ENCODE measurements around the gene GFI1B.
"Not testable (repeated sequence)": the region's sequence is repeated elsewhere in the genome, so short reads cannot be mapped to it uniquely, and the experiment has no call there.

GFI1B gene

DNA sequence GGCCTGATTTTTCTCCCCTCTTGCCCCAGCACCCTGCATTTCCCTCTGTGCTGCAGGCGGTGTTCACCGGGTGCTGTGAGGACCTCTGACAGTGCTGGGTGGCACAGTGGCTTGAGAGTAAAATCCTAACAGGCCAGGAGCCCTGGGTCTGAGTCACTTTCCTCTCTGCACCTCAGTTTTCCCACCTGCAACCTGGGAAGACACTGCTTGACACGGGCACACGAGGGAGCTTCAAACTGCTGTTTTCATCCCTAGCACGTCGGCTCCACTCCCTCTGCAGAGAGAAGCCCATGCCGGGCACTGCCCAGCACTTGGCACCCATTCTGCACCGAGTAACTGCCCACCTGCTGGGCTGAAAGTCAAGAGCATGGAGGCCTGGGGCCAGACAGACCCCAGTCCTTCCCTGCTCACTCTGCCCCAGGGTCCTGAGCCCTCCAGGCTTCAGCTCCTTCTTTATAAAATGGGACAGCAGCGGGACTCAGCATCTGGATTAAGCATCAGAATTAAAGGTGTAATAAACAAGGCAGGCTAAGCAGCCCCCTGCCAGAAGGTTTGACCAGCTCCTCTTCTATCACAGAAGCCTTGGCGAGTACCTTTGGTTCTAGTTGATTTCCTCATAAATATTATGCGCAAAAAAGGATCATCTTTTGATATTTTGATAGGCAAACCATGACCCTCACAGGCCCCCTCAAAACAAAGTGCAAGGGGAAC lies 5.2 kb downstream of the GFI1B start:
- Mint-ChIP-seq H3K9me3 (ENCODE audit: low read depth) (no peaks in the 10 kb centered on the region), H3K36me3 (no peaks in the 10 kb centered on the region), H3K27me3 (peaks cover 28% of the 10 kb centered on the region), H3K4me1 (ENCODE audit: low read depth) (peaks cover 6% of the 10 kb centered on the region), H3K4me3 (no peak overlapping the region), H3K27ac (no peak overlapping the region)

GRCh38 chr9:132984202-132985070 lies 5.9 kb downstream of the GFI1B start:
- Mint-ChIP-seq H3K9me3 (ENCODE audit: low read depth) (no peaks in the 10 kb centered on the region), H3K4me1 (ENCODE audit: low read depth) (peaks cover 3% of the 10 kb centered on the region), H3K27ac (no peak overlapping the region), H3K27me3 (peaks cover 24% of the 10 kb centered on the region), H3K4me3 (no peak overlapping the region), H3K36me3 (no peaks in the 10 kb centered on the region)

GRCh38 chr9:132985071-132985350 lies 6.5 kb downstream of the GFI1B start:
- H3K36me3 Mint-ChIP-seq = no peaks in the 10 kb centered on the region
- no peaks in the 10 kb centered on the region for H3K9me3 Mint-ChIP-seq (ENCODE audit: low read depth)
- H3K4me3 Mint-ChIP-seq = no peak overlapping the region
- peaks cover 20% of the 10 kb centered on the region for H3K27me3 Mint-ChIP-seq
- H3K27ac Mint-ChIP-seq = no peak overlapping the region
- H3K4me1 Mint-ChIP-seq (ENCODE audit: low read depth) = no peaks in the 10 kb centered on the region

- no peaks in the 10 kb centered on the region for H3K4me1 Mint-ChIP-seq (ENCODE audit: low read depth)
- no peaks in the 10 kb centered on the region for H3K9me3 Mint-ChIP-seq (ENCODE audit: low read depth)
- H3K36me3 Mint-ChIP-seq = no peaks in the 10 kb centered on the region
- H3K4me3 Mint-ChIP-seq = no peak overlapping the region
- no peak overlapping the region for H3K27ac Mint-ChIP-seq
- peaks cover 18% of the 10 kb centered on the region for H3K27me3 Mint-ChIP-seq
Observed at GRCh38 chr9:132985489-132985888, 7.0 kb downstream of the GFI1B start.

DNA sequence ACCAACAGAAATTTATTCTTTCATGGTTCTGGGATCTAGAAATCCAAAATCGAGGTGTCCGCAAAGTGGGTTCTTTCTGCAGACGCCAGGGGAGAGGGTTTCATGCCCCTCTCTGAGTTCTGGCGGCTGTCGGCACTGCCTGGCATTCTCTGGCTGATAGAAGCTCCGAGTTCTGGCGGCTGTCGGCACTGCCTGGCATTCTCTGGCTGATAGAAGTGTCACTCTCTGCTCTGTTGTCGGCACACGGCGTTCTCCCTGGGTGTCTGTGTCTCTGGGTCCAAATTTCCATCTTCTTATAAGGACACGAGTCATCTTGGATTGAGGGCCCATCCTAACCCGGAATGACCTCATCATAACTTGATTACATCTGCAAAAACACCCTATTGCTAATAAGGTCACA lies 7.6 kb downstream of the GFI1B start:
- H3K36me3 Mint-ChIP-seq = no peaks in the 10 kb centered on the region
- no peaks in the 10 kb centered on the region for H3K4me1 Mint-ChIP-seq (ENCODE audit: low read depth)
- no peak overlapping the region for H3K4me3 Mint-ChIP-seq
- no peaks in the 10 kb centered on the region for H3K9me3 Mint-ChIP-seq (ENCODE audit: low read depth)
- H3K27me3 Mint-ChIP-seq = peaks cover 14% of the 10 kb centered on the region
- H3K27ac Mint-ChIP-seq = no peak overlapping the region

GRCh38 chr9:132986640-132987620 lies 8.4 kb downstream of the GFI1B start:
- H3K27me3 Mint-ChIP-seq = peaks cover 13% of the 10 kb centered on the region
- H3K36me3 Mint-ChIP-seq = no peaks in the 10 kb centered on the region
- H3K27ac Mint-ChIP-seq = no peak overlapping the region
- H3K4me3 Mint-ChIP-seq = no peak overlapping the region
- H3K4me1 Mint-ChIP-seq (ENCODE audit: low read depth) = no peaks in the 10 kb centered on the region
- H3K9me3 Mint-ChIP-seq (ENCODE audit: low read depth) = no peaks in the 10 kb centered on the region

GRCh38 chr9:132988244-132989013 lies 9.9 kb downstream of the GFI1B start:
- peaks cover 13% of the 10 kb centered on the region for H3K27me3 Mint-ChIP-seq
- no peaks in the 10 kb centered on the region for H3K9me3 Mint-ChIP-seq (ENCODE audit: low read depth)
- H3K4me1 Mint-ChIP-seq (ENCODE audit: low read depth) = no peaks in the 10 kb centered on the region
- H3K36me3 Mint-ChIP-seq = no peaks in the 10 kb centered on the region
- H3K4me3 Mint-ChIP-seq = no peak overlapping the region
- no peak overlapping the region for H3K27ac Mint-ChIP-seq

GRCh38 chr9:132989014-132989310 lies 10.5 kb downstream of the GFI1B start:
- Mint-ChIP-seq H3K36me3 (no peaks in the 10 kb centered on the region), H3K27me3 (peaks cover 13% of the 10 kb centered on the region), H3K4me1 (ENCODE audit: low read depth) (no peaks in the 10 kb centered on the region), H3K27ac (no peak overlapping the region), H3K9me3 (ENCODE audit: low read depth) (no peaks in the 10 kb centered on the region), H3K4me3 (no peak overlapping the region)

DNA sequence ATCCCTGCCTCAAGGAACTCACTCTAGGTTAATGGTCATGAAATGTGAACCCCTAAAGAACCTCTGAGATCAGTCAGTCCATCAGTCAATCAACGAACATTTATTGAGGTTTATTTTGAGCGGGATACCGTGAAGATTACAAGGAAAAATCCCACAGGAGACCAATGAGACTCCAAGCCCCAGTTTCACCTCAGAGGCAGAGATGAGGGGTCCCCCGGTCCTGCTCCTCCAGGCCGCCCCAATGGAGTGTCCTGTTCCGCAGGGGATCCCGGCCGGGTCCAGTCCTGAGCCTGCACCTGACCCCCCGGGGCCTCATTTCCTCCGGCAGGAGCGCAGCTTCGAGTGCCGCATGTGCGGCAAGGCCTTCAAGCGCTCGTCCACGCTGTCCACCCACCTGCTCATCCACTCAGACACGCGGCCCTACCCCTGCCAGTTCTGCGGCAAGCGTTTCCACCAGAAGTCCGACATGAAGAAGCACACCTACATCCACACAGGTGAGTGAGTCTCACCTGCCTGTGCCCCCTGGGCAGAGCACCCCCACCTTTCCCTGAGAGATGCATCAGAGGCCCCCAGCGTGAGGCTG lies 11.0 kb downstream of the GFI1B start:
- Mint-ChIP-seq H3K9me3 (ENCODE audit: low read depth) (no peaks in the 10 kb centered on the region), H3K27me3 (peaks cover 15% of the 10 kb centered on the region), H3K4me3 (no peak overlapping the region), H3K36me3 (no peaks in the 10 kb centered on the region), H3K4me1 (ENCODE audit: low read depth) (peaks cover 3% of the 10 kb centered on the region), H3K27ac (no peak overlapping the region)

GRCh38 chr9:132989998-132990557 lies 11.6 kb downstream of the GFI1B start:
- not testable (repeated sequence) for H3K4me3 Mint-ChIP-seq; H3K9me3 Mint-ChIP-seq (ENCODE audit: low read depth); H3K4me1 Mint-ChIP-seq (ENCODE audit: low read depth); H3K27ac Mint-ChIP-seq; H3K36me3 Mint-ChIP-seq
- H3K27me3 Mint-ChIP-seq = peaks cover 16% of the 10 kb centered on the region

GRCh38 chr9:132990781-132991180 lies 12.3 kb downstream of the GFI1B start:
- no peak overlapping the region for H3K4me3 Mint-ChIP-seq
- no peaks in the 10 kb centered on the region for H3K36me3 Mint-ChIP-seq
- no peaks in the 10 kb centered on the region for H3K9me3 Mint-ChIP-seq (ENCODE audit: low read depth)
- H3K4me1 Mint-ChIP-seq (ENCODE audit: low read depth) = peaks cover 7% of the 10 kb centered on the region
- H3K27me3 Mint-ChIP-seq = peaks cover 13% of the 10 kb centered on the region
- no peak overlapping the region for H3K27ac Mint-ChIP-seq

GRCh38 chr9:132991351-132992300 lies 13.1 kb downstream of the GFI1B start:
- H3K4me3 Mint-ChIP-seq = no peak overlapping the region
- H3K9me3 Mint-ChIP-seq (ENCODE audit: low read depth) = no peaks in the 10 kb centered on the region
- peaks cover 10% of the 10 kb centered on the region for H3K27me3 Mint-ChIP-seq
- H3K36me3 Mint-ChIP-seq = no peaks in the 10 kb centered on the region
- no peak overlapping the region for H3K27ac Mint-ChIP-seq
- H3K4me1 Mint-ChIP-seq (ENCODE audit: low read depth) = peaks cover 7% of the 10 kb centered on the region

- Mint-ChIP-seq H3K4me3 (no peak overlapping the region), H3K4me1 (ENCODE audit: low read depth) (peaks cover 7% of the 10 kb centered on the region), H3K36me3 (no peaks in the 10 kb centered on the region), H3K9me3 (ENCODE audit: low read depth) (no peaks in the 10 kb centered on the region), H3K27ac (no peak overlapping the region), H3K27me3 (peaks cover 9% of the 10 kb centered on the region)
Observed at GRCh38 chr9:132993511-132993939, 15.0 kb downstream of the GFI1B start.

Measured in activated naive CD8-positive, alpha-beta T cell (primary cell).